SK-N-SH treated with all-trans-retinoic acid at 6 μM for 48 hours (cell line): ENCODE measurements around the gene FREM3.

Experiments used
- ATAC-seq: fragments of 200-7000 bp; cut with Tn5 transposase; 3 replicates; pipeline ENCODE4 v1.9.1; 2020; ENCODE audit warnings: mild to moderate bottlenecking, moderate library complexity
- ARNTL ChIP-seq: fragments of 450-650 bp; formaldehyde crosslinking; IDR thresholded peaks from 2 replicates; pipeline ENCODE4 v1.5.0; 2020; ENCODE audit warnings: low read depth, mild to moderate bottlenecking, moderate library complexity, borderline replicate concordance
- BACH2 ChIP-seq: fragments of 250-450 bp; sonication (Bioruptor Pico); IDR thresholded peaks from 2 replicates; pipeline ENCODE4 v1.9.0; 2021; ENCODE audit warnings: mild to moderate bottlenecking, borderline replicate concordance
- CSDC2 ChIP-seq: fragments of 250-450 bp; sonication (Bioruptor Pico); IDR thresholded peaks from 2 replicates; pipeline ENCODE4 v1.5.0; 2020; ENCODE audit warnings: mild to moderate bottlenecking, moderate library complexity
- ESRRG ChIP-seq: fragments of 250-450 bp; sonication (Bioruptor Pico); IDR thresholded peaks from 2 replicates; pipeline ENCODE4 v1.6.1; 2021; ENCODE audit warnings: mild to moderate bottlenecking
- GLIS3 ChIP-seq: fragments of 250-450 bp; sonication (Bioruptor Pico); IDR thresholded peaks from 2 replicates; pipeline ENCODE4 v1.5.0; 2020; ENCODE audit warnings: mild to moderate bottlenecking, moderate library complexity
- ISL1 ChIP-seq: fragments of 250-450 bp; sonication (Bioruptor Pico); IDR thresholded peaks from 2 replicates; pipeline ENCODE4 v2.1.2; 2022; ENCODE audit warnings: mild to moderate bottlenecking, moderate library complexity
- OSR1 ChIP-seq: fragments of 250-450 bp; sonication (Bioruptor Pico); IDR thresholded peaks from 2 replicates; pipeline ENCODE4 v1.8.0; 2022; ENCODE audit warnings: moderate library complexity, mild to moderate bottlenecking, inconsistent platforms
- PPARA ChIP-seq: fragments of 250-450 bp; sonication (Bioruptor Pico); IDR thresholded peaks from 2 replicates; pipeline ENCODE4 v1.5.0; 2020; ENCODE audit warnings: mild to moderate bottlenecking, borderline replicate concordance
- RARB ChIP-seq: fragments of 250-450 bp; sonication (Bioruptor Pico); IDR thresholded peaks from 2 replicates; pipeline ENCODE4 v1.8.0; 2021; ENCODE audit warnings: mild to moderate bottlenecking, moderate library complexity
- TCF4 ChIP-seq: fragments of 250-450 bp; sonication (Bioruptor Pico); IDR thresholded peaks from 2 replicates; pipeline ENCODE4 v1.8.0; 2021; ENCODE audit warnings: mild to moderate bottlenecking, moderate library complexity, borderline replicate concordance
- TOX ChIP-seq: fragments of 250-450 bp; sonication (Bioruptor Pico); IDR thresholded peaks from 2 replicates; pipeline ENCODE4 v1.8.0; 2021; ENCODE audit warnings: mild to moderate bottlenecking, moderate library complexity, borderline replicate concordance
- ZC3H10 ChIP-seq: fragments of 250-450 bp; sonication (Bioruptor Pico); IDR thresholded peaks from 2 replicates; pipeline ENCODE4 v1.5.1; 2021; ENCODE audit warnings: mild to moderate bottlenecking, moderate library complexity
- ZFP3 ChIP-seq: fragments of 250-450 bp; sonication (Bioruptor Pico); IDR thresholded peaks from 2 replicates; pipeline ENCODE4 v1.5.0; 2020; ENCODE audit warnings: mild to moderate bottlenecking, moderate library complexity
- ZNF565 ChIP-seq: fragments of 450-650 bp; formaldehyde crosslinking; conservative IDR thresholded peaks from 2 replicates; pipeline ENCODE4 v1.5.0; 2020; ENCODE audit warnings: low read depth, mild to moderate bottlenecking, moderate library complexity
- ZNF70 ChIP-seq: fragments of 450-650 bp; formaldehyde crosslinking; IDR thresholded peaks from 2 replicates; pipeline ENCODE4 v1.5.0; 2020; ENCODE audit warnings: mild to moderate bottlenecking, moderate library complexity
- TF ChIP-seq, protein P1 (sequence below): fragments of 250-450 bp; sonication (Bioruptor Pico); IDR thresholded peaks from 2 replicates; pipeline ENCODE4 v1.8.0; 2020; ENCODE audit warnings: mild to moderate bottlenecking, moderate library complexity, borderline replicate concordance
- TF ChIP-seq, protein P2 (sequence below): fragments of 250-450 bp; sonication (Bioruptor Pico); IDR thresholded peaks from 2 replicates; pipeline ENCODE4 v1.5.1; 2021; ENCODE audit warnings: mild to moderate bottlenecking, moderate library complexity
- TF ChIP-seq, protein P3 (sequence below): fragments of 250-450 bp; sonication (Bioruptor Pico); IDR thresholded peaks from 2 replicates; pipeline ENCODE4 v1.5.1; 2020; ENCODE audit warnings: low read depth, mild to moderate bottlenecking, moderate library complexity
- TF ChIP-seq, protein P4 (sequence below): fragments of 250-450 bp; sonication (Bioruptor Pico); IDR thresholded peaks from 2 replicates; pipeline ENCODE4 v1.8.0; 2021; ENCODE audit warnings: low read depth, mild to moderate bottlenecking, moderate library complexity, borderline replicate concordance
- TF ChIP-seq, protein P5 (sequence below): fragments of 250-450 bp; sonication (Bioruptor Pico); IDR thresholded peaks from 2 replicates; pipeline ENCODE4 v1.5.0; 2020; ENCODE audit warnings: mild to moderate bottlenecking, moderate library complexity

Gene FREM3

DNA sequence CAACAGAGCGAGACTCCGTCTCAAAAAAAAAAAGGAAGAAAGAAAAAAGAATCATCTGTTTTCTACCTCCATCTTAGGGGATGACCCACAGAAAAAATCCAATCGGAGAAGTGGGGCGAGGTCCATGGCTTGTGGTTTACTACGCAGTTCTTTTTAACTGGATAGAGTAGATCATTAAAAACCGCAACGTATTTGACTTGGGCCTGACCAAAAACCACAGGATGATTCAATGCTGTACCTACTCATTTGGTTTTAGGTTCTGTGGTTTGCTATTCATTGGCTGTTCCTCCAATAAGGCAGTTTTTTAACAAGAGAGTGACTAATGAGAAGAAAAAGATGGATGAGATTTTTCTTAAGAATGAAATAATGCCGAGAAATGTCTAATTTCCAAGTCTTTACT, 83.7 kb downstream of the FREM3 start:
- no peak for ATAC-seq
- TF ChIP-seq ISL1 (CRISPR knock-in tag) (no peak), RARB (no peak), CSDC2 (CRISPR knock-in tag) (no peak), ZNF70 (CRISPR knock-in tag) (no peak), BACH2 (CRISPR knock-in tag) (no peak), OSR1 (no peak)
- TF ChIP-seq, protein P1, sequence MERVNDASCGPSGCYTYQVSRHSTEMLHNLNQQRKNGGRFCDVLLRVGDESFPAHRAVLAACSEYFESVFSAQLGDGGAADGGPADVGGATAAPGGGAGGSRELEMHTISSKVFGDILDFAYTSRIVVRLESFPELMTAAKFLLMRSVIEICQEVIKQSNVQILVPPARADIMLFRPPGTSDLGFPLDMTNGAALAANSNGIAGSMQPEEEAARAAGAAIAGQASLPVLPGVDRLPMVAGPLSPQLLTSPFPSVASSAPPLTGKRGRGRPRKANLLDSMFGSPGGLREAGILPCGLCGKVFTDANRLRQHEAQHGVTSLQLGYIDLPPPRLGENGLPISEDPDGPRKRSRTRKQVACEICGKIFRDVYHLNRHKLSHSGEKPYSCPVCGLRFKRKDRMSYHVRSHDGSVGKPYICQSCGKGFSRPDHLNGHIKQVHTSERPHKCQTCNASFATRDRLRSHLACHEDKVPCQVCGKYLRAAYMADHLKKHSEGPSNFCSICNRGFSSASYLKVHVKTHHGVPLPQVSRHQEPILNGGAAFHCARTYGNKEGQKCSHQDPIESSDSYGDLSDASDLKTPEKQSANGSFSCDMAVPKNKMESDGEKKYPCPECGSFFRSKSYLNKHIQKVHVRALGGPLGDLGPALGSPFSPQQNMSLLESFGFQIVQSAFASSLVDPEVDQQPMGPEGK (CRISPR knock-in tag) = no peak
- TF ChIP-seq, protein P2, sequence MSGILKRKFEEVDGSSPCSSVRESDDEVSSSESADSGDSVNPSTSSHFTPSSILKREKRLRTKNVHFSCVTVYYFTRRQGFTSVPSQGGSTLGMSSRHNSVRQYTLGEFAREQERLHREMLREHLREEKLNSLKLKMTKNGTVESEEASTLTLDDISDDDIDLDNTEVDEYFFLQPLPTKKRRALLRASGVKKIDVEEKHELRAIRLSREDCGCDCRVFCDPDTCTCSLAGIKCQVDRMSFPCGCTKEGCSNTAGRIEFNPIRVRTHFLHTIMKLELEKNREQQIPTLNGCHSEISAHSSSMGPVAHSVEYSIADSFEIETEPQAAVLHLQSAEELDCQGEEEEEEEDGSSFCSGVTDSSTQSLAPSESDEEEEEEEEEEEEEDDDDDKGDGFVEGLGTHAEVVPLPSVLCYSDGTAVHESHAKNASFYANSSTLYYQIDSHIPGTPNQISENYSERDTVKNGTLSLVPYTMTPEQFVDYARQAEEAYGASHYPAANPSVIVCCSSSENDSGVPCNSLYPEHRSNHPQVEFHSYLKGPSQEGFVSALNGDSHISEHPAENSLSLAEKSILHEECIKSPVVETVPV (CRISPR knock-in tag) = no peak

DNA sequence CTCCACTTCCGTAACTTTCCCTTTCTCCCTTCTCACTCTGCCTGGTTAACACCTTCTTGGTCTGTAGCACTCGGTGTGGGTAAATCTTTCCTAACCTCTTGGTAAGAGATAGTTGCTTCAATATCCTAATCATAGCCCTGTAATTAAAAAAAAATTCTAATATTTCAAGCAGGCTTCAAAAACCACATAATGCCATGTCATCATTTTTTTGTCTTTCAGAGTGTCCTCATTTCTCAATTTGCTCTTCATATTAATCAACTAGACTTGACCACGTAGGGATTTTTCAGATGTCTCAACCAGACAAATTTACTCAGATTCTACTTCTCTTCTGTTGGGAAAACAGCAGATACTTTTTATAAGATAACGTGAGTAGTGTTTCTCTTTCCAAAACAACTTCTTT, 91.0 kb downstream of the FREM3 start:
- TF ChIP-seq, protein P1 (CRISPR knock-in tag) = no peak
- no peak for TF ChIP-seq ZNF70 (CRISPR knock-in tag)
- TF ChIP-seq ZFP3 (CRISPR knock-in tag) = no peak
- no peak for TF ChIP-seq PPARA (CRISPR knock-in tag)
- TF ChIP-seq ESRRG (CRISPR knock-in tag) = no peak
- no peak for TF ChIP-seq TCF4 (CRISPR knock-in tag)
- no peak for TF ChIP-seq RARB
- TF ChIP-seq ZNF565 (CRISPR knock-in tag) = no peak
- TF ChIP-seq ISL1 (CRISPR knock-in tag) = no peak
- TF ChIP-seq, protein P2 (CRISPR knock-in tag) = no peak
- TF ChIP-seq ZC3H10 (CRISPR knock-in tag) = no peak
- TF ChIP-seq, protein P3, sequence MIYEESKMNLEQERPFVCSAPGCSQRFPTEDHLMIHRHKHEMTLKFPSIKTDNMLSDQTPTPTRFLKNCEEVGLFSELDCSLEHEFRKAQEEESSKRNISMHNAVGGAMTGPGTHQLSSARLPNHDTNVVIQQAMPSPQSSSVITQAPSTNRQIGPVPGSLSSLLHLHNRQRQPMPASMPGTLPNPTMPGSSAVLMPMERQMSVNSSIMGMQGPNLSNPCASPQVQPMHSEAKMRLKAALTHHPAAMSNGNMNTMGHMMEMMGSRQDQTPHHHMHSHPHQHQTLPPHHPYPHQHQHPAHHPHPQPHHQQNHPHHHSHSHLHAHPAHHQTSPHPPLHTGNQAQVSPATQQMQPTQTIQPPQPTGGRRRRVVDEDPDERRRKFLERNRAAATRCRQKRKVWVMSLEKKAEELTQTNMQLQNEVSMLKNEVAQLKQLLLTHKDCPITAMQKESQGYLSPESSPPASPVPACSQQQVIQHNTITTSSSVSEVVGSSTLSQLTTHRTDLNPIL (CRISPR knock-in tag) = no peak
- TF ChIP-seq OSR1 = no peak
- no peak for TF ChIP-seq ARNTL (CRISPR knock-in tag)
- TF ChIP-seq, protein P4, sequence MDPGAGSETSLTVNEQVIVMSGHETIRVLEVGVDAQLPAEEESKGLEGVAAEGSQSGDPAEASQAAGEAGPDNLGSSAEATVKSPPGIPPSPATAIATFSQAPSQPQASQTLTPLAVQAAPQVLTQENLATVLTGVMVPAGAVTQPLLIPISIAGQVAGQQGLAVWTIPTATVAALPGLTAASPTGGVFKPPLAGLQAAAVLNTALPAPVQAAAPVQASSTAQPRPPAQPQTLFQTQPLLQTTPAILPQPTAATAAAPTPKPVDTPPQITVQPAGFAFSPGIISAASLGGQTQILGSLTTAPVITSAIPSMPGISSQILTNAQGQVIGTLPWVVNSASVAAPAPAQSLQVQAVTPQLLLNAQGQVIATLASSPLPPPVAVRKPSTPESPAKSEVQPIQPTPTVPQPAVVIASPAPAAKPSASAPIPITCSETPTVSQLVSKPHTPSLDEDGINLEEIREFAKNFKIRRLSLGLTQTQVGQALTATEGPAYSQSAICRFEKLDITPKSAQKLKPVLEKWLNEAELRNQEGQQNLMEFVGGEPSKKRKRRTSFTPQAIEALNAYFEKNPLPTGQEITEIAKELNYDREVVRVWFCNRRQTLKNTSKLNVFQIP (CRISPR knock-in tag) = no peak
- TF ChIP-seq TOX (CRISPR knock-in tag) = no peak
- no peak for ATAC-seq

DNA sequence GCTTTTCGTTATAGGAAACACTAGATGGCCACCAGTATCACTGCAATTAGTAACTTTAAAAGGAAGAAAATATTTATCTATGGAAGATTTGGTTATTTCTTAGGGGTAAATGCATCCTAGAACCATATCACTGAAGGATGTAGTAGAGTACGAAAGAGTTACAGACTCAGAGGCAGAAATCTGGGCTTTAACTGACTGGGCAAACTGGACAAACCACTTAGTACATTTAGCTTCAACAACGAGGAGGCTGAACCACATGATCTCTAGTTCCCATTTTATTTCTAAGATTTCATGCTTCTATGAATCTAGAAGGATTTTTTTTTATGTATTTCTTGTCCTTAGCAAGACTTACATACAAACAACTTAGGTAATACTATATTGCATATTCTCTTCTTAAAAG, 94.0 kb downstream of the FREM3 start:
- ATAC-seq = no peak
- TF ChIP-seq OSR1 (no peak), ZC3H10 (CRISPR knock-in tag) (no peak), GLIS3 (CRISPR knock-in tag) (no peak), RARB (no peak), CSDC2 (CRISPR knock-in tag) (no peak), ZFP3 (CRISPR knock-in tag) (no peak), ESRRG (CRISPR knock-in tag) (no peak), ARNTL (CRISPR knock-in tag) (no peak)
- TF ChIP-seq, protein P5, sequence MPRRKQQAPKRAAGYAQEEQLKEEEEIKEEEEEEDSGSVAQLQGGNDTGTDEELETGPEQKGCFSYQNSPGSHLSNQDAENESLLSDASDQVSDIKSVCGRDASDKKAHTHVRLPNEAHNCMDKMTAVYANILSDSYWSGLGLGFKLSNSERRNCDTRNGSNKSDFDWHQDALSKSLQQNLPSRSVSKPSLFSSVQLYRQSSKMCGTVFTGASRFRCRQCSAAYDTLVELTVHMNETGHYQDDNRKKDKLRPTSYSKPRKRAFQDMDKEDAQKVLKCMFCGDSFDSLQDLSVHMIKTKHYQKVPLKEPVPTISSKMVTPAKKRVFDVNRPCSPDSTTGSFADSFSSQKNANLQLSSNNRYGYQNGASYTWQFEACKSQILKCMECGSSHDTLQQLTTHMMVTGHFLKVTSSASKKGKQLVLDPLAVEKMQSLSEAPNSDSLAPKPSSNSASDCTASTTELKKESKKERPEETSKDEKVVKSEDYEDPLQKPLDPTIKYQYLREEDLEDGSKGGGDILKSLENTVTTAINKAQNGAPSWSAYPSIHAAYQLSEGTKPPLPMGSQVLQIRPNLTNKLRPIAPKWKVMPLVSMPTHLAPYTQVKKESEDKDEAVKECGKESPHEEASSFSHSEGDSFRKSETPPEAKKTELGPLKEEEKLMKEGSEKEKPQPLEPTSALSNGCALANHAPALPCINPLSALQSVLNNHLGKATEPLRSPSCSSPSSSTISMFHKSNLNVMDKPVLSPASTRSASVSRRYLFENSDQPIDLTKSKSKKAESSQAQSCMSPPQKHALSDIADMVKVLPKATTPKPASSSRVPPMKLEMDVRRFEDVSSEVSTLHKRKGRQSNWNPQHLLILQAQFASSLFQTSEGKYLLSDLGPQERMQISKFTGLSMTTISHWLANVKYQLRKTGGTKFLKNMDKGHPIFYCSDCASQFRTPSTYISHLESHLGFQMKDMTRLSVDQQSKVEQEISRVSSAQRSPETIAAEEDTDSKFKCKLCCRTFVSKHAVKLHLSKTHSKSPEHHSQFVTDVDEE (CRISPR knock-in tag) = no peak
